GM23338 (cell line): ENCODE measurements around the gene HOXB5.

Experiments used
- CREB1 ChIP-seq: fragments of 250-450 bp; sonication (Bioruptor Pico); IDR thresholded peaks from 2 replicates; pipeline ENCODE4 v1.5.0; 2020; ENCODE audit warnings: low read depth, mild to moderate bottlenecking, moderate library complexity
- EZH2 ChIP-seq: fragments of 200-600 bp; sonication (generic); IDR thresholded peaks from one replicate; pipeline ENCODE4 v1.8.0; 2017; ENCODE audit warnings: antibody characterized with exemption, mild to moderate bottlenecking, low read depth; ENCODE audit not compliant: unreplicated experiment
- EZH2phosphoT487 ChIP-seq: fragments of 200-600 bp; sonication (generic); IDR thresholded peaks from one replicate; pipeline ENCODE4 v1.8.1; 2018; ENCODE audit warnings: antibody characterized with exemption; ENCODE audit not compliant: unreplicated experiment
- JUNB ChIP-seq: IDR thresholded peaks from one replicate; pipeline ENCODE4 v1.6.1; 2016; ENCODE audit warnings: antibody characterized with exemption; ENCODE audit not compliant: unreplicated experiment
- NANOG ChIP-seq: IDR thresholded peaks from 2 replicates; pipeline ENCODE4 v1.6.1; 2016; ENCODE audit warnings: antibody characterized with exemption, borderline replicate concordance
- POLR2AphosphoS5 ChIP-seq: IDR thresholded peaks from 2 replicates; pipeline ENCODE4 v1.6.1; 2016; ENCODE audit warnings: antibody characterized with exemption, low read depth
- ZNF331 ChIP-seq: fragments of 250-450 bp; sonication (Bioruptor Pico); IDR thresholded peaks from 2 replicates; pipeline ENCODE4 v1.5.0; 2020; ENCODE audit warnings: low read depth, mild to moderate bottlenecking, moderate library complexity
- TF ChIP-seq, protein P1 (sequence below), 2 experiments: fragments of 200-600 bp in 1 of 2; sonication (generic) in 1 of 2; conservative IDR thresholded peaks; 2 replicates each; pipeline versions ENCODE4 v1.5.1 to v1.6.1; 2016 to 2017; ENCODE audit warnings: antibody characterized with exemption in 2 of 2, low read depth in 2 of 2, mild to moderate bottlenecking in 2 of 2, moderate library complexity in 1 of 2
- TF ChIP-seq, protein P2 (sequence below): IDR thresholded peaks from 2 replicates; pipeline ENCODE4 v1.6.1; 2016; ENCODE audit warnings: antibody characterized with exemption

DNA sequence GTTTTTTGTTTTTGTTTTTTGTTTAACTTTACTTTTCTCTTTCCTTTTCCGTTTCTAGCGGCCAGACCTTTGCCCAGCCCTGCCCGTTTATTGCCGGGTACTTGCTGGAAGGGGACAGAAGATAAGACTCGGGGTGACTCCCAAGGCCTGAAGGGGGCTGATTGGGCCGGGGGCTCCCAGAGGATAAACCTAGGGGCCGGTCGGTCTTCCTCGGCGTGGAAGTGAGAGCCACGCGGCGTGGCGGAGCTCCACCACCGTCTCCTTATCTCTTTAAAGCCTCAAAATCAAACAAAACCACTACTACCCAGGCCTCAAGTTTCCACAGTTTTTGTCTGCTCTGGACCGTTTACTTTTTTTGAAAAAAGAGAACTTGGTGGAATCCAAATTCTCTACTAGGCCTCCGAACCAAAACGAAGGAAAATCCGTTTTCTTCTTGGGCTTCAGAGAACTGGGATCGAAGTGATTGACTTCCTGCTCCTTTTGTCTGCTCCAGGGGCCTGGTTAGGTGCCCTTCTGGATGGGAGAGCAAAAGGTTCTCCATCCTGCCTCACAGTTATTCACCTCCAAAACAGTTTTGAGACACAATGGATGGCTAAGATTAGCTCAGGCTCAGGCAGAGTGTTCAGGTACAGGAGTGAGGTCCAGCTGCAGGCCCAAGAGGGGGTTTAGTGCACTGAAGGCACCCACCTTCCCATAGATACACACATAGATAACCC is 41.1 kb upstream of the HOXB5 start:
- TF ChIP-seq, protein P1, sequence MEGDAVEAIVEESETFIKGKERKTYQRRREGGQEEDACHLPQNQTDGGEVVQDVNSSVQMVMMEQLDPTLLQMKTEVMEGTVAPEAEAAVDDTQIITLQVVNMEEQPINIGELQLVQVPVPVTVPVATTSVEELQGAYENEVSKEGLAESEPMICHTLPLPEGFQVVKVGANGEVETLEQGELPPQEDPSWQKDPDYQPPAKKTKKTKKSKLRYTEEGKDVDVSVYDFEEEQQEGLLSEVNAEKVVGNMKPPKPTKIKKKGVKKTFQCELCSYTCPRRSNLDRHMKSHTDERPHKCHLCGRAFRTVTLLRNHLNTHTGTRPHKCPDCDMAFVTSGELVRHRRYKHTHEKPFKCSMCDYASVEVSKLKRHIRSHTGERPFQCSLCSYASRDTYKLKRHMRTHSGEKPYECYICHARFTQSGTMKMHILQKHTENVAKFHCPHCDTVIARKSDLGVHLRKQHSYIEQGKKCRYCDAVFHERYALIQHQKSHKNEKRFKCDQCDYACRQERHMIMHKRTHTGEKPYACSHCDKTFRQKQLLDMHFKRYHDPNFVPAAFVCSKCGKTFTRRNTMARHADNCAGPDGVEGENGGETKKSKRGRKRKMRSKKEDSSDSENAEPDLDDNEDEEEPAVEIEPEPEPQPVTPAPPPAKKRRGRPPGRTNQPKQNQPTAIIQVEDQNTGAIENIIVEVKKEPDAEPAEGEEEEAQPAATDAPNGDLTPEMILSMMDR (conservative IDR thresholded peaks at IDR 0.05; ENCODE audit: low read depth in 2 of 2): no peak
- TF ChIP-seq EZH2phosphoT487: no peak
- TF ChIP-seq, protein P2, sequence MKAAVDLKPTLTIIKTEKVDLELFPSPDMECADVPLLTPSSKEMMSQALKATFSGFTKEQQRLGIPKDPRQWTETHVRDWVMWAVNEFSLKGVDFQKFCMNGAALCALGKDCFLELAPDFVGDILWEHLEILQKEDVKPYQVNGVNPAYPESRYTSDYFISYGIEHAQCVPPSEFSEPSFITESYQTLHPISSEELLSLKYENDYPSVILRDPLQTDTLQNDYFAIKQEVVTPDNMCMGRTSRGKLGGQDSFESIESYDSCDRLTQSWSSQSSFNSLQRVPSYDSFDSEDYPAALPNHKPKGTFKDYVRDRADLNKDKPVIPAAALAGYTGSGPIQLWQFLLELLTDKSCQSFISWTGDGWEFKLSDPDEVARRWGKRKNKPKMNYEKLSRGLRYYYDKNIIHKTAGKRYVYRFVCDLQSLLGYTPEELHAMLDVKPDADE: no peak
- TF ChIP-seq POLR2AphosphoS5: no peak
- peak; percentile 91 for TF ChIP-seq EZH2
- TF ChIP-seq ZNF331 (CRISPR knock-in tag): no peak
- TF ChIP-seq NANOG: no peak
- TF ChIP-seq JUNB: no peak
- TF ChIP-seq CREB1 (CRISPR knock-in tag): no peak
